ENCODE results near the gene PYROXD2.

PYROXD2 gene

GRCh38 chr10:98370831-98371820 is 43.9 kb downstream of the PYROXD2 start:
- H3K4me3 ChIP-seq (ENCODE audit: low read depth, low read length): no peak overlapping the region
- DNase-seq (ENCODE audit: low read depth): no peak
- in situ Hi-C loops (cut with HindIII; ENCODE audit: low sequenced_read_pairs): loop anchor here (10.0 kb wide), 1 partner anchor 116 kb away; no protein-coding TSS in a partner anchor
- TF ChIP-seq, protein P1, sequence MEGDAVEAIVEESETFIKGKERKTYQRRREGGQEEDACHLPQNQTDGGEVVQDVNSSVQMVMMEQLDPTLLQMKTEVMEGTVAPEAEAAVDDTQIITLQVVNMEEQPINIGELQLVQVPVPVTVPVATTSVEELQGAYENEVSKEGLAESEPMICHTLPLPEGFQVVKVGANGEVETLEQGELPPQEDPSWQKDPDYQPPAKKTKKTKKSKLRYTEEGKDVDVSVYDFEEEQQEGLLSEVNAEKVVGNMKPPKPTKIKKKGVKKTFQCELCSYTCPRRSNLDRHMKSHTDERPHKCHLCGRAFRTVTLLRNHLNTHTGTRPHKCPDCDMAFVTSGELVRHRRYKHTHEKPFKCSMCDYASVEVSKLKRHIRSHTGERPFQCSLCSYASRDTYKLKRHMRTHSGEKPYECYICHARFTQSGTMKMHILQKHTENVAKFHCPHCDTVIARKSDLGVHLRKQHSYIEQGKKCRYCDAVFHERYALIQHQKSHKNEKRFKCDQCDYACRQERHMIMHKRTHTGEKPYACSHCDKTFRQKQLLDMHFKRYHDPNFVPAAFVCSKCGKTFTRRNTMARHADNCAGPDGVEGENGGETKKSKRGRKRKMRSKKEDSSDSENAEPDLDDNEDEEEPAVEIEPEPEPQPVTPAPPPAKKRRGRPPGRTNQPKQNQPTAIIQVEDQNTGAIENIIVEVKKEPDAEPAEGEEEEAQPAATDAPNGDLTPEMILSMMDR (IDR thresholded peaks at IDR 0.05; ENCODE audit: low read depth, low read length, missing control alignments): no peak

- TF ChIP-seq, protein P1 (IDR thresholded peaks at IDR 0.05; ENCODE audit: low read depth, low read length, missing control alignments): no peak
- H3K4me3 ChIP-seq (ENCODE audit: low read depth, low read length): no peak overlapping the region
- no peak for DNase-seq (ENCODE audit: low read depth)
- in situ Hi-C loops (cut with HindIII; ENCODE audit: low sequenced_read_pairs): loop anchor here (10.0 kb wide), 1 partner anchor 115 kb away; no protein-coding TSS in a partner anchor
These were observed 45.2 kb downstream of the PYROXD2 start for GRCh38 chr10:98369801-98370200.

- in situ Hi-C loops (cut with HindIII; ENCODE audit: low sequenced_read_pairs): no loop called here
- TF ChIP-seq, protein P1 (IDR thresholded peaks at IDR 0.05; ENCODE audit: low read depth, low read length, missing control alignments): no peak
- H3K4me3 ChIP-seq (ENCODE audit: low read depth, low read length): no peak overlapping the region
- no peak for DNase-seq (ENCODE audit: low read depth)
These were observed 46.3 kb downstream of the PYROXD2 start for GRCh38 chr10:98368644-98369043.

DNA sequence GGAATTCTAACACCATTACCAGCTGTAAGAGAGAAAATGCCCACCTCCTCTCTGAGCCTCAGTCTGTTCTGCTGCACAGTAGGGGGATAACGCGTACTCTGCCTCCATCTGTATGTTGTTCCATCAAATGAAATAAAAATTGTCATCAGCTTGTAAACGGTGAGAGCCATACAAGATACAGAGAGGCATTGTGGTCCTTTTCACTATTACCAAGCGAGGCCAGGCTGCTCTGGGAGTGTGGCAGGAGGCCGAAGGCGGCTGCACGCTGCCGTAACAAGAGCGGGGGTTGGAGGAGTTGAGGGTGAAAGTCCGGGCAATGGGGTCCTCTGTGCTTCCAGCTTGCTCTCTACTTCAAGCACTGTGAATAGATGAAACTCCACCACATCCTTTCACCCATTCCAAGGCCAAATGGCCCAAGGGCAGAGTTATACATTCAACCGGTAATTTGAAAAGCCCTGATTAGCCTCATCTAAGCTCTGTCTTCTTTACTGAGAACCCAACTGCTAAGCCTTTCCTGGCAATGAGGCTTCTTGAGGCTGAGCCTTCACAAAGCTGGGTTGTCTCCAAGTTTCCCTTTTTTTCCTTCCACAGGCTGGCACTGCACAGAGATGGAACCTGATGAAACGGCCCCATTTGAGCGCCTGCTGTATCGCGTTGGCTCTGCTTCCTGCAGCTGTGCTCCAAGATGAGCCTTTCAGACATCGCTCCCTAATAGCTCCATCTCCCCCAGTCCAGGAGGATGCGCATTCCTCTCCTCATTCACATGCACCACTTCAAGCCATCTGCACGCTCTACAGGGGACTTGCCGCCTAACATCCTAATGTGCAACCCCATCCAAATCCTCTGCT is 47.2 kb downstream of the PYROXD2 start:
- no peak overlapping the region for H3K4me3 ChIP-seq (ENCODE audit: low read depth, low read length)
- no peak for DNase-seq (ENCODE audit: low read depth)
- in situ Hi-C loops (cut with HindIII; ENCODE audit: low sequenced_read_pairs): no loop called here
- TF ChIP-seq, protein P1 (IDR thresholded peaks at IDR 0.05; ENCODE audit: low read depth, low read length, missing control alignments): no peak

DNA sequence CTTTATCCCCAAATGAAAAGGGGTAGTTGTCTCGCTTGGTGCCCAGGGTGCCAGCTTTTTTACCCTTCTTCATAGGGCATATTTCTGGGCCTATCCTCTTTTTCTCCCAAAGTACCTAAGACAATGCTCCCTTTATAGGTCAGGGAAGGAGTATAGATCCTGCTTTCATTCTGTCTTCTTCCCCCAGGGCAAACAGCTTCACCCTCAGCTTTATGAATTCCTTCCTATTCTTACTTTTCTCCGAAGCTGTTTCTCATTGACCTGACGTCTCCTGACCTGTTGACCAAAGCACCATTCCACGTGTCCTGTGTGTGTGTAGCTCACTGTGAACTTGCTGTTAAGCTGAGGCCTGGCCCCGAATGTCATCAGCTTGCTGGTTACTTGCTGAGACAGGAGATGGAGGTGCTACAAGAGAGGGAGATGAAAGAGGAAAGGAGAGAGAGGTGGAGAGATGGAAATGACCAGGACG is 48.9 kb downstream of the PYROXD2 start:
- in situ Hi-C loops (cut with HindIII; ENCODE audit: low sequenced_read_pairs): no loop called here
- TF ChIP-seq, protein P1 (IDR thresholded peaks at IDR 0.05; ENCODE audit: low read depth, low read length, missing control alignments): no peak
- DNase-seq (ENCODE audit: low read depth): no peak

GRCh38 chr10:98365406-98366061 is 49.4 kb downstream of the PYROXD2 start:
- in situ Hi-C loops (cut with HindIII; ENCODE audit: low sequenced_read_pairs): no loop called here
- DNase-seq (ENCODE audit: low read depth): no peak
- H3K4me3 ChIP-seq (ENCODE audit: low read depth, low read length): no peak overlapping the region
- TF ChIP-seq, protein P1 (IDR thresholded peaks at IDR 0.05; ENCODE audit: low read depth, low read length, missing control alignments): no peak

More for the DNA sequence above, 48.9 kb downstream of the PYROXD2 start:
- H3K4me3 ChIP-seq (ENCODE audit: low read depth, low read length): no peak overlapping the region

All from astrocyte of the cerebellum (primary cell).